ENCODE results near the gene EYA3.
A peak's percentile ranks its signal among the peaks of the same experiment; 100 is the strongest.
"Not testable (repeated sequence)": the region's sequence is repeated elsewhere in the genome, so short reads cannot be mapped to it uniquely, and the experiment has no call there.

Gene EYA3

GRCh38 chr1:28027238-28027637 is 61.2 kb downstream of the EYA3 start:
- no peak for DNase-seq

DNA sequence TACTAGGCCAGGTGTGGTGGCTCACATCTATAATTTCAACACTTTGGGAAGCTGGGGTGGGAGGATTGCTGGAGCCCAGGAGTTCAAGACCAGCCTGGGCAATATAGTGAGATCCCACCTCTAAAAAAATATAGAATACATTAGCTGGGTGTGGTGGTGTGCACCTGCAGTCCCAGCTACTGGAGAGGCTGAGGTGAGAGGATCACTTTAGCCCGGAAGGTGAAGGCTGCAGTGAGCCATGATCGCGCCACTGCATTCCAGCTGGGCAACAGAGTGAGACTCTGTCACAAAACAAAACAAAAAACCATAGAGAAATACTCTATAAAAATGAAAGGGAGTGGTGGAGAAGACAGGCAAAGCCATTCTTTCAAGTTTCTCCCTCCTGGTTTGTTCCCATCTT is 62.1 kb downstream of the EYA3 start:
- no peak for DNase-seq

DNA sequence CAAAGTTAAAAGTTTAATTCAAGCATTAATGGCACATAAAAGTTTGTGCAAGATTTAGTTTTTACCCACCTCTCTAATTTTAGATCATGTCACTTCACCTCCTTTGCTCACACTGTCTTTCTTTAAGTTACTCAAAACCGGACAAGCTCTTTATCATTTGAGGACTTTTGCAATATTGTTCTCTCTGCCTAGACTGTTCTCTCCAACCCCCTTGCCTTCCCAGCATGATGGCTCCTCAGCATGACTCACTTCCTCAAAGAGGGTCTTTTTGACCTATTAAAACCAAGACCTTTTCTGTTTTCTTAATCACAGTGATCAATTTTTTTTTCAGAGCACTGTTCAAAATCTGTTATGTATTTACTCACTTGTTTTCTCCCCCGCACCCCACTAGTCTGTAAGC is 67.3 kb downstream of the EYA3 start:
- DNase-seq = no peak

GRCh38 chr1:28010969-28011368 is 77.4 kb downstream of the EYA3 start:
- no peak for DNase-seq

DNA sequence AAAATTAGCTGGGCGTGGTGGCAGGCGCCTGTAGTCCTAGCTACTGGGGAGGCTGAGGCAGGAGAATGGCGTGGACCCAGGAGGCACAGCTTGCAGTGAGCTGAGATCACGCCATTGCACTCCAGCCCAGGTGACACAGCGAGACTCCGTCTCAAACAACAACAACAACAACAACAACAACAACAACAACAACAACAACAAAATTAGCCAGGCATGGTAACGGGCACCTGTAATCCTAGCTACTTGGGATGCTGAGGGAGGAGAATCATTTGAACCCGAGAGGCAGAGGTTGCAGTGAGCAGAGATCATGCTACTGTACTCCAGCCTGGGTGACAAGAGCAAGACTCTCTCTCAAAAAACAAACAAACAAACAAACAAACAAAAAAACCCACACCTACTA is 85.3 kb downstream of the EYA3 start:
- not testable (repeated sequence) for DNase-seq

DNA sequence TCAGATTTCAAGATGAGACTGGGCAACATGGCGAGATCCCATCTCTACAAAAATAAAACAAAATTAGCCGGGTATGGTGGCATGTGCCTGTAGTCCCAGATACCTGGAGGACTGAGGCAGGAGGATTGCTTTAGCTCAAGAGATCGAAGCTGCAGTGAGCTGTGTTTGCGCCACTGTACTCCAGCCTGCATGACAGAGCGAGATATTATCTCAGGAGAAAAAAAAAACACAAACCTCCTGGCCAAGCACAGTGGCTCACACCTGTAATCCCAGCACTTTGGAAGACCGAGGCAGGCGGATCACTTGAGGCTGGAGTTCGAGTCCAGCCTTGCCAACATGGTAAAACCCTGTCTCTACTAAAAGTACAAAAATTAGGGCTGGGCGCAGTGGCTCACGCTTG is 85.8 kb downstream of the EYA3 start:
- no peak for DNase-seq

GRCh38 chr1:27999055-27999454 is 89.4 kb downstream of the EYA3 start:
- no peak for DNase-seq

DNA sequence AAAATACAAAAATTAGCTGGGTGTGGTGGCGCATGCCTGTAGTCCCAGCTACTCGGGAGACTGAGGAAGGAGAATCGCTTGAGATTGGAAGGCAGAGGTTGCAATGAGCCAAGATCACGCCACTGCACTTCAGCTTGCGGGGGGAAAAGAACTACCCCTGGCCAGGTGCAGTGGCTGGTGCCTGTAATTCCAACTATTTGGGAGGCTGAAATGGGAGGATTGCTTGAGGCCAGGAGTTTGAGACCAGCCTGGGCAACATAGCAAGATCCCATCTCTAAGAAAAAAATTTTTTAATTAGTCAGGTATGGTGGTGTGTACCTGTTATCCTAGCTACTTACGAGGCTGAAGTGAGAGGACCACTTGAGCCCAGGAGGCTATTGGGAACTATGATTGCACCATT is 93.9 kb downstream of the EYA3 start:
- not testable (repeated sequence) for DNase-seq

DNA sequence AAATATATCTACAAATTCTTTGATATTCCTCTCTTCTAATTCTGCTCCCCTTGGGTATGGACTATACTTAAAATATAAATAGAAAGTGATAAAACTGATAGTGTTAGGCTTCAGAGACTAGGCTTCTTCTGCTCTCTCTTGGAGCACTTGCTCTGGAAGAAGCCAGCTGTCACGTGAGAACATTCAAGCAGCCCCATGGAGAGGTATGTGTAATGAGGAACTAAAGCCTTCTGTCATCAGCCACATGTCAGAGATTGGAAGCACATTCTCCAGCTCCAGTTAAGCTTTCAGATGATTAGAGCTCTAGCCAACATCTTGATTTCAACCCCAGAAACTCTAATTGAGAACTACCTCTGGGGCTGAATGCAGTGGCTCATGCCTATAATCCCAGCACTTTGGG is 94.3 kb downstream of the EYA3 start:
- no peak for DNase-seq

DNA sequence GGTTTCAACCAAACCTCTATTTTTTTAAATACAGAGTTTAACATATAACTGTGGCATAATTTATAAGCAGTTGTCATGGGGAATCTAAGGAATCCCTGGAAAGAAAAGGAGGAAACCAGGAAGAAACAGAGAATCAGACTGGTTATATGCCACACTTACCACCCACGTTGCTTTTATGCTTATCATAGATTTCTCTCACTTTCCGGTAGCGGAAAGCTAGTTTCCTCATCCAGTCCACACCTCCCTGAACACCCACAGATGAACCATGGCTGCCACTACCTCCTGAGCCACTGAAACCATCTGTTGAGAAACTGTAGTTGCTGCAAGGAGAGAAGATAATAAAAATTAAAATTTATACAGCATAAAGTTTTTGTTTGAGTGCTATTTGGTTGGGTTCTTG is 95.2 kb downstream of the EYA3 start:
- no peak for DNase-seq

- no peak for DNase-seq
These were observed 96.1 kb downstream of the EYA3 start for GRCh38 chr1:27992276-27992675.

GRCh38 chr1:27990920-27991537 is 97.4 kb downstream of the EYA3 start:
- DNase-seq = no peak

DNA sequence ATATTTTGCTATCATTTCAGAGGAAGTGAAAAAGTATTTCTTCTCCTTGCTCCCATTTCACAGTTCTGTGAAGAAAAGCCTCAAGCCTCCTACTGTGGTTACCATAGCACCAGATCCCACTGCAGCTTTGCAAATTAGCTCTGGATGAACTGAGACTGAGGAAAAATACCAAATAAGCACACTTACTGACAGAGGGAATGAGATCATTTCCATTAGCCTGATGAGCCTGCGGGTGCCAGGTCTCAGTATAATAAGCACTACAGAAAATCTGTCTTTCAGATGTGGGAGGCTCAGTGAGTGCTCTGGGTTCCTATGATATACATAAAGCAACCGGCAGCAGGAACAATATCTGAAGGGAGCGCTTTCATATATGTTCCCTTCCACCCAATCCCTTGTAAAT is 107.3 kb downstream of the EYA3 start:
- no peak for DNase-seq

DNA sequence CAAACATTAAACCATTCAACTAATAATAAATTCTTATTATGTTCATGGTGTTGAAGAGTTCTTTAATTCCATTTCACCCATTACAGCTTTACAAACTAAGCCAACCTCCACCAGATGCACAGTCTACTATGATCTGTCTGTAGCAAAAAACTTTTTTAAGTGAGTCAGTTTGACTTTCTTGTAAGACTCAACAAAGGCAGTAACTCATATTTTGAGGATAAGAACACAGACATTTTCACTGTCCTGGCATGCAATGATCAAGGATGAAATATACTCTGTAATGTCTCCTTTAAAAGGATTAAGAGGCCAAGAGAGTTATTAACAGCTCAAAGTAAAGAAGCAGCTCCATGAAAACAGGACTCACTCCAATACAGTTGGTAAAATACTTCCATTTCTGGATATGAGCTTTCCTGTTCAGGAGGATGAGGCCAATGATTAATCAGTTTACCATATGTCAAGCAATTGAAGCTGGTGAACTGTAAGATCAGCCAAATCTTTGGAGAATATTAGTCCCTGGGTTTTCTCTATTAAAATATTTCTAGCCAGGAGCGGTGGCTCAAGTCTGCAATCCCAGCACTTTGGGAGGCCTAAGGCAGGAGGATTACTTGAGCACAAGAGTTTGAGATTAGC is 108.1 kb downstream of the EYA3 start:
- no peak for DNase-seq

DNA sequence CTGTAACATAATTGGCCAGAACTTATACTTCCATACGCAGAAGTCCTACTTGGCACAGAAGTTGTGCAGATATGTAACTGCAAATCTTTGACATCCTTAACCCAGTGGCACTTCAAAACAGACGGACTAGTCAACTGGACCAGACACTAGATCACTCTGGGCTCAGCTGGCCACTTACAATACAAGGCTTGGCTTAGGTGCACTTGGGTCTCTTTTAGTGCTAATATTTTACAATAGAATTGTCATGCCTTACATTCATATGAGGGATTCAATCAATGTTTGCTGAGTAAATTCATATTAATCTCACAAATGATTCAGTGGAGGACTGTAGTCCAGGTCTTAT is 108.6 kb downstream of the EYA3 start:
- no peak for DNase-seq

DNA sequence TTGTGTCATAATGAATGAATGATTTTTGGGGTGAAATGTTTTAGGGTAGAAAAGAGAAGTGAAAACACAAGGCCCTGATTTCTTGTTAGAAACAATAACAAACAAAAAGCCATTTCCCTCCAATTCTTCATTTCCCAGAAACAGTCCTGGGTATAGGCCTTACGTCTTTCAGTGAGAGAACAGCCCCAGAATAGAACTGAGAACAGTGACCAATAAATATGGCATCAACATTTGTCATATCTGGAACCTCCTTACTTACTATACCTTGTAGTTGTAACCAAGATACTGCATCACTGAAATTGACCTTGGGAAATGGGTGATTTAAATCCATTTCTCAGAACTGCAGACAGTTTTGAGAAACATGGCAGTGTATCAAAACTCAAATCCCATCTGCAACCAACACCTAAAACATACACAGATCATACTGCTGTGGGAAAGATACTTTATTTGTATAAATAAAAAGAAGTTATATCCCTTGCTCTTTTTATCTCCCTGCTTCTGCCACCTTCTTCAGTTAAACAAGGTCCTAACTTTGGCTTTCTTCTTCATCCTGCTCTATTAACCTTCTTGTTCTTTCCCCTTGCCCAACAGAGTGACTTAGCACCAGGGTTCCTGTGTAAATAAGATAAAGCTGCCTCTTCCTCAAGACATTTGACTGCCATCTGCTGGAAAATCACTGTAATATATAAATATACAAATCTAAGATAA is 109.1 kb downstream of the EYA3 start:
- DNase-seq = peak; percentile 76

GRCh38 chr1:27974417-27974781 is 114.0 kb downstream of the EYA3 start:
- peak; percentile 36 for DNase-seq

- no peak for DNase-seq
These were observed 114.5 kb downstream of the EYA3 start for GRCh38 chr1:27973771-27974416.

DNA sequence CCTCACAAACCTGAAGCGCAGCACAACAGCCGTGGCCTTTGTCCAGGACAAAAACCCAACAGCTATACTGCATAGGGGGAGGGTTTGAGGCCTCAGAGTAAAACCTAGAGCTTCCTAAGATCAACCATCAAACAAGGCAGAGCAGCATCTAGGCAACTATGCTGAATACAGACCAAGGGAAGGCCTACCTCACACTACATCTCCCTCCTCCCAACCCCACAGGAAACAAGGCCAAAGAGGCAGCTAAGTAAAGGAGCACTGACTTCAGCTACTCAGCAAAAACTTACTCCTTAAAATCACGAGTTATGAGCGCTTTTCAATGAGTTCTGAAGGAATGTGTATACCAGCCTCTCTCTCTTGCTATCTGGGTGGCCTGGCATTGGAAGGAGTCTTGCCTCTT is 116.3 kb downstream of the EYA3 start:
- DNase-seq = no peak

GRCh38 chr1:27971674-27972073 is 116.7 kb downstream of the EYA3 start:
- peak; percentile 52 for DNase-seq

DNA sequence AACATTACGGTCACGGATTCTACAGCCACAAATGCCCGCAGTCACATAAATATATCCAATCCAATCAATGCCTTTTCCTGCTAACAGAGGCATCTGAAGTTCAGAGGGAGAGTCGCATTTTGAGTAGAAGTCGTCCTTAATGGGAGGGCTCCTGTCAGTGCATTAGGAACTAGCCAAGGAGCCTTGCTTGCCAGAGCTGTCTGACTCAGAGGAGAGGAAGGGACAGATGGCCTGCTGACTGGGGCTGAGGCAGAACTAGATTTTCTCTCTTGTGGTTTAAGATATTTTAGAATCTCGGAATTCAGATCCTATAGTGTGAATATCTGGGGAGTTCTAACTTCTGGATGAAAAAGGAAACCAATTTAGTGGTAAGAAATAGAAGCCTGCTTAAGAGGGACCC is 118.0 kb downstream of the EYA3 start:
- no peak for DNase-seq

DNA sequence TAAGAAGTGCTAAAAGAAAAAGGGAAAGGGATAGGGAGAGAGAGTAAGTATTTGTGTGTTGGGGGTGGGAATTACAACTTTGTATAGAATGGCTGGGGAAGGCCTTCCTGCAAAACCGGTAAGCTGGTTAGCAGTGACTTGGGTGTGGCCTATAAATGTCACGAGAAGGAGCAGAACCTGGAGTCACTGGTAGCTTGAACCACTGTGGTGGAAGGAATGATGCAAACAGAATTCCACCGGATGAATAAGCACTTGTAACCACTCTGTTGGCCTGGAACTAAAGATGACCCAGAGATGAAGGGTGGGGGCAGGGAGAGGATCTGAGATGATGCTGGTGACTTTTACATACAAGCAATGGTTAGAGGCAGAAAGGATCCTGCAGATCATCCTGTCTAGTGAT is 119.7 kb downstream of the EYA3 start:
- DNase-seq = no peak

- DNase-seq = no peak
These were observed 120.4 kb downstream of the EYA3 start for GRCh38 chr1:27967884-27968466.
